Keratinocyte (primary cell): ENCODE measurements around the gene MLF2. TPM values are rescaled to one million over a fixed set of nuclear protein-coding genes. Genes with fewer than 3 reads are reported as not detected.

Experiments used
- DNase-seq: peaks from one replicate; pipeline ENCODE4 v3.0.0-alpha.2; 2011; ENCODE audit warnings: low read depth, missing footprints, low spot score
- FAIRE-seq: peaks from 2 replicates; lab custom pipeline; 2011; peaks lifted over from hg19 to GRCh38; lab: Jason Lieb, UNC
- H2AFZ ChIP-seq: 2 replicates; pipeline ENCODE4 v1.6.0; 2012; ENCODE audit warnings: low read length, control low read depth, inconsistent platforms; ENCODE audit not compliant: control insufficient read depth
- H3K27ac ChIP-seq: 2 replicates; pipeline ENCODE4 v1.5.1; 2011; ENCODE audit warnings: low read length; ENCODE audit not compliant: control insufficient read depth, insufficient read depth
- H3K27me3 ChIP-seq: 3 replicates; pipeline ENCODE4 v1.6.0; 2011; ENCODE audit warnings: low read length; ENCODE audit not compliant: control insufficient read depth, insufficient read depth; ENCODE audit errors: extremely low read depth
- H3K36me3 ChIP-seq, 2 experiments: 2 replicates in 1 of 2; 3 replicates in 1 of 2; pipeline ENCODE4 v1.5.1; 2011; ENCODE audit warnings: low read length in 2 of 2, mild to moderate bottlenecking in 1 of 2; ENCODE audit not compliant: control insufficient read depth in 2 of 2, insufficient read depth in 2 of 2; ENCODE audit errors: extremely low read depth in 1 of 2
- H3K4me1 ChIP-seq: 3 replicates; pipeline ENCODE4 v1.5.1; 2011; ENCODE audit warnings: low read length; ENCODE audit not compliant: control insufficient read depth, insufficient read depth; ENCODE audit errors: extremely low read depth
- H3K4me2 ChIP-seq: 3 replicates; pipeline ENCODE4 v1.6.0; 2011; ENCODE audit warnings: low read depth, low read length; ENCODE audit not compliant: control insufficient read depth, insufficient read depth; ENCODE audit errors: extremely low read depth
- H3K4me3 ChIP-seq, 3 experiments: fragments of 200-600 bp in 1 of 3; sonication (generic) in 1 of 3; 2 replicates in 2 of 3; 3 replicates in 1 of 3; pipeline ENCODE4 v1.5.1; 2011 to 2016; ENCODE audit warnings: low read length in 3 of 3, mild to moderate bottlenecking in 3 of 3, control low read depth in 2 of 3, inconsistent platforms in 1 of 3, low read depth in 1 of 3, mixed read lengths in 1 of 3, mixed run types in 1 of 3, moderate library complexity in 1 of 3; ENCODE audit not compliant: control insufficient read depth in 2 of 3, insufficient read depth in 2 of 3; ENCODE audit errors: extremely low read depth in 1 of 3
- H3K79me2 ChIP-seq: 2 replicates; pipeline ENCODE4 v1.6.0; 2012; ENCODE audit warnings: low read length; ENCODE audit not compliant: control insufficient read depth, insufficient read depth
- H3K9ac ChIP-seq: 3 replicates; pipeline ENCODE4 v1.6.0; 2011; ENCODE audit warnings: low read length; ENCODE audit not compliant: control insufficient read depth, insufficient read depth; ENCODE audit errors: extremely low read depth
- H3K9me1 ChIP-seq: 3 replicates; pipeline ENCODE4 v1.6.0; 2011; ENCODE audit warnings: low read length; ENCODE audit not compliant: control insufficient read depth, insufficient read depth; ENCODE audit errors: extremely low read depth
- H3K9me3 ChIP-seq: 2 replicates; pipeline ENCODE4 v1.5.1; 2012; ENCODE audit warnings: low read depth, low read length; ENCODE audit not compliant: control insufficient read depth
- H4K20me1 ChIP-seq: 3 replicates; pipeline ENCODE4 v1.6.0; 2011; ENCODE audit warnings: low read length; ENCODE audit not compliant: control insufficient read depth, insufficient read depth; ENCODE audit errors: extremely low read depth
- EZH2 ChIP-seq: IDR thresholded peaks from one replicate; pipeline ENCODE4 v1.6.1; 2012; ENCODE audit warnings: inconsistent platforms, mild to moderate bottlenecking, low read length, moderate library complexity
- dilution Hi-C: fragments of 300-500 bp; cut with MboI; formaldehyde crosslinking; loops from one replicate; pipeline ENCODE4 v1.7.0; 2020; ENCODE audit warnings: low sequenced_read_pairs; ENCODE audit not compliant: extremely low pct_ligation_motif_present
- polyA plus RNA-seq, 5 experiments: library from polyadenylated mRNA; depleted of rRNA in 3 of 5; stranded (reverse) in 3 of 5; stranded (forward) in 1 of 5; unstranded in 1 of 5; fragments of >200 nt; gene quantifications; 1 replicate in 1 of 5; 2 replicates in 3 of 5; 3 replicates in 1 of 5; pipeline versions ENCODE4 v1.2.1 to v1.2.3, GENCODE V29; 2011 to 2012; ENCODE audit warnings: missing spikeins in 2 of 5, low read depth in 1 of 5, low replicate concordance in 1 of 5
- TF ChIP-seq, protein P1 (sequence below), 3 experiments: IDR thresholded peaks in 1 of 3; conservative IDR thresholded peaks in 1 of 3; optimal IDR thresholded peaks in 1 of 3; 2 replicates in 2 of 3; 3 replicates in 1 of 3; pipeline versions ENCODE3 to v1.5.1; 2011; ENCODE audit warnings: low read length in 3 of 3, mild to moderate bottlenecking in 3 of 3, moderate library complexity in 2 of 3, control low read depth in 1 of 3, inconsistent platforms in 1 of 3; ENCODE audit not compliant: insufficient read depth in 2 of 3; ENCODE audit errors: extremely low read depth in 1 of 3

The MLF2 gene
- polyA plus RNA-seq, 1 donor (not counting 4 experiments of a cell fraction or from before 2014, with no cell fraction given): 317 TPM

DNA sequence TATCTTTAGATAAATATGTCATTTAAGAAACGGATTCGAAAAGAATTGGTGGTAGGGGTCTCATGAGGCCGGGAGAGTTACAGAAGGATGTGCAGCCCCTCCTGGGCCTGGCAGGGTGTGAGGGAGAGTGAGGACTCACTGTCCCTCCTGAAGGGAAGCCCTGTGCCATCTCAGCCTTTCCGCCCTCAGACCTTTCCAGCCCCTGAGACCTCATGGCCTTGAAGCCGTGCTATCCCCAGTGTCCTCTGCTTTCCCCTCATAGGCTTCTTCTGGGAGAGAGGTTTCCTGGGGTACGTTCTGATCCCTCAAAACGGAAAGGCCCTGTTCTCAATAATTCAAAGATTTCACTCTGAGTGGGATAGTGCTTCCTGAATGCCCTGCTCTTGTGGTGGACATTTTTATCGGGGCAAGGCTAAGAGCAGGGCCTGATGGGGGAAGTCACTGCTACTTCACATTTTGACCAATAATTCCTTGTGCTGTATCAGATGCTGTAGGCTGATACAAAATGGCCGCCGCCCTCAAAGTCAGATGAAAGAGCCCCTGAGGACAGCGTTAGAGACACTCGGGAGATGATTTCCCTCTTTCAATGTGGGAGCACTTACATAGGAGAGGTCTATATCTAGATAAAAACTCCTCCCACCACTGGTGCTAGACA is 37.7 kb upstream of the MLF2 start:
- Histone ChIP-seq H3K27me3 (peaks cover 25% of the 10 kb centered on the region), H3K4me3 (no peak overlapping the region), H3K9me3 (no peaks in the 10 kb centered on the region), H2AFZ (no peak overlapping the region), H3K9me1 (no peaks in the 10 kb centered on the region), H3K4me1 (no peaks in the 10 kb centered on the region), H3K36me3 (no peaks in the 10 kb centered on the region), H3K9ac (no peak overlapping the region), H3K27ac (no peak overlapping the region), H3K79me2 (no peaks in the 10 kb centered on the region), H3K4me2 (no peak overlapping the region), H4K20me1 (no peaks in the 10 kb centered on the region)
- FAIRE-seq (no peak), DNase-seq (no peak)
- dilution Hi-C loops: no loop called here
- TF ChIP-seq, protein P1, sequence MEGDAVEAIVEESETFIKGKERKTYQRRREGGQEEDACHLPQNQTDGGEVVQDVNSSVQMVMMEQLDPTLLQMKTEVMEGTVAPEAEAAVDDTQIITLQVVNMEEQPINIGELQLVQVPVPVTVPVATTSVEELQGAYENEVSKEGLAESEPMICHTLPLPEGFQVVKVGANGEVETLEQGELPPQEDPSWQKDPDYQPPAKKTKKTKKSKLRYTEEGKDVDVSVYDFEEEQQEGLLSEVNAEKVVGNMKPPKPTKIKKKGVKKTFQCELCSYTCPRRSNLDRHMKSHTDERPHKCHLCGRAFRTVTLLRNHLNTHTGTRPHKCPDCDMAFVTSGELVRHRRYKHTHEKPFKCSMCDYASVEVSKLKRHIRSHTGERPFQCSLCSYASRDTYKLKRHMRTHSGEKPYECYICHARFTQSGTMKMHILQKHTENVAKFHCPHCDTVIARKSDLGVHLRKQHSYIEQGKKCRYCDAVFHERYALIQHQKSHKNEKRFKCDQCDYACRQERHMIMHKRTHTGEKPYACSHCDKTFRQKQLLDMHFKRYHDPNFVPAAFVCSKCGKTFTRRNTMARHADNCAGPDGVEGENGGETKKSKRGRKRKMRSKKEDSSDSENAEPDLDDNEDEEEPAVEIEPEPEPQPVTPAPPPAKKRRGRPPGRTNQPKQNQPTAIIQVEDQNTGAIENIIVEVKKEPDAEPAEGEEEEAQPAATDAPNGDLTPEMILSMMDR (optimal IDR thresholded peaks at IDR 0.05 in 1 of 3, IDR thresholded peaks at IDR 0.05 in 1 of 3, conservative IDR thresholded peaks at IDR 0.05 in 1 of 3; ENCODE audit: extremely low read depth in 1 of 3, insufficient read depth in 2 of 3, low read length in 3 of 3): no peak
- TF ChIP-seq EZH2: no peak

DNA sequence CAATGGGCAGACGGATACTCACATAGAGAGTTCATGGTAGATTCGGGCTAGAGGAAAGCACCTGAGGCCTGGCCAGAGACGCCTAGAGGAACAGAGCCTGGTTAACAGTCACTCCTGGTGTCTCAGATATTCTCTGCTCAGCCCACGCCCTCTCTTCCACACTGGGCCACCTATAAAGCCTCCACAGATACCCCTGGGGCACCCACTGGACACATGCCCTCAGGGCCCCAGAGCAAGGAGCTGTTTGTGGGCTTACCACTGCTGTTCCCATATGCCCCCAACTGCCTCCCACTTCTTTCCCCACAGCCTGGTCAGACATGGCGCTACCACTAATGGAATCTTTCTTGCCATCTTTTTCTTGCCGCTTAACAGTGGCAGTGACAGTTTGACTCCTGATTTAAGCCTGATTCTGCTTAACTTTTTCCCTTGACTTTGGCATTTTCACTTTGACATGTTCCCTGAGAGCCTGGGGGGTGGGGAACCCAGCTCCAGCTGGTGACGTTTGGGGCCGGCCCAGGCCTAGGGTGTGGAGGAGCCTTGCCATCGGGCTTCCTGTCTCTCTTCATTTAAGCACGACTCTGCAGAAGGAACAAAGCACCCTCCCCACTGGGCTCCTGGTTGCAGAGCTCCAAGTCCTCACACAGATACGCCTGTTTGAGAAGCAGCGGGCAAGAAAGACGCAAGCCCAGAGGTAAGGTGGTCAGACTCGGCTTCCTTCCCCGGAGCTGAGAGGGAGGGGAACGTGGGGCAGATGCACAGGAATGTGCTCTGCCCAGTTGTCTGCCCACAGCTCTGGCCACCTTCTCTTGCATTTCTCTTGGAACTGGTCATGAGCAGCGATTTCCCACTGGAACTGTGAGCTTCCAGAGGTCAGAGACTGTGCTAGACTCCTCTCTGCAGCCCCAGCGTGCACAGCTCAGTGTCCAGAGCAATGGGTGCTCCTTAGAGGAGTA is 36.3 kb upstream of the MLF2 start, which contains the start of gene CD4:
TSS of gene CD4 (plus strand) at position 557 of the 953 bp plus-strand sequence. CDS start 10,611 bp downstream, outside the sequence.
- Histone ChIP-seq H3K79me2 (no peaks in the 10 kb centered on the region), H3K4me3 (no peak within 1 kb of the TSS), H3K36me3 (no peaks in the 10 kb centered on the region), H3K4me2 (no peak within 1 kb of the TSS), H3K27me3 (peaks cover 21% of the 10 kb centered on the region), H3K4me1 (no peaks in the 10 kb centered on the region), H3K9ac (no peak within 1 kb of the TSS), H3K9me1 (no peaks in the 10 kb centered on the region), H3K27ac (no peak within 1 kb of the TSS), H4K20me1 (no peaks in the 10 kb centered on the region), H3K9me3 (no peaks in the 10 kb centered on the region), H2AFZ (no peak within 1 kb of the TSS)
- DNase-seq (no peak), FAIRE-seq (no peak)
- dilution Hi-C loops: no loop called here
- TF ChIP-seq, protein P1 (optimal IDR thresholded peaks at IDR 0.05 in 1 of 3, IDR thresholded peaks at IDR 0.05 in 1 of 3, conservative IDR thresholded peaks at IDR 0.05 in 1 of 3; ENCODE audit: extremely low read depth in 1 of 3, insufficient read depth in 2 of 3, low read length in 3 of 3): no peak
- TF ChIP-seq EZH2: no peak
